Amniotic stem cell (primary cell): ENCODE results near the gene LIME1.

Experiments
- DNase-seq: peaks from one replicate; lab custom pipeline; 2025; lab: John Stamatoyannopoulos, UW

Gene LIME1

GRCh38 chr20:63750807-63751470 is 14.5 kb downstream of the LIME1 start:
- DNase-seq, result no peak

DNA sequence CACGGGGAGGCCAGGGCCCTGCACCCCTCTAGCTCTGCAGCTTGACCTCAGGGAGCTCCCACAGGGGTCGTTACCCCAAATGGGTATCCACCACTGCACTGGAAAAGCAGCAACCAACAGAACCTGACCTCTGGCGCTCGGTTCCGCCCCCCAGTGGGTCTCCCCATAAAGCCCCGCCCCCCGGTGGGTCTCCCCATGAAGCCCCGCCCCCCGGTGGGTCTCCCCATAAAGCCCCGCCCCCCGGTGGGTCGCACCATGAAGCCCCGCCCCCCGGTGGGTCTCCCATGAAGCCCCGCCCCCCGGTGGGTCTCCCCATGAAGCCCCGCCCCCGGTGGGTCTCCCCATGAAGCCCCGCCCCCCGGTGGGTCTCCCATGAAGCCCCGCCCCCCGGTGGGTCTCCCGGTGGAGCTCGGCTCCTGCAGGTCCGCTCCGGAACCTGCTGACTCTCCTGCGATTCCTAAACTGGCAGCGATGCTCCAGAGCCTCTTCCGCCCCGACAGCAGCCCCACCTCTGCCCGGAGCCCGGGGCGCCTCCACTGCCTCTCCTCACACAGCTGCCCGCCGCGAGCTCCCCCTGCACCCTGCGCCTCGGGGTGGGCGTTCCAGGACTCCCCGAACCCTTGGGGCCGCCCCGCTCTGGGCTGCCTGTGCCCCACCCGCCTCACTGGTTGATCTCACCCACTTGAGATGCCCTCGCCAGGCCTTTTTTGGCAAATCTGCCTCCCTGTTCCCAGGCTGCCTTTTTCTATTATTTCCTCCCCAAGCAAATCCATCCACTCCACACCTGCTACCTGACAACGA is 15.2 kb downstream of the LIME1 start:
- DNase-seq, result no peak

DNA sequence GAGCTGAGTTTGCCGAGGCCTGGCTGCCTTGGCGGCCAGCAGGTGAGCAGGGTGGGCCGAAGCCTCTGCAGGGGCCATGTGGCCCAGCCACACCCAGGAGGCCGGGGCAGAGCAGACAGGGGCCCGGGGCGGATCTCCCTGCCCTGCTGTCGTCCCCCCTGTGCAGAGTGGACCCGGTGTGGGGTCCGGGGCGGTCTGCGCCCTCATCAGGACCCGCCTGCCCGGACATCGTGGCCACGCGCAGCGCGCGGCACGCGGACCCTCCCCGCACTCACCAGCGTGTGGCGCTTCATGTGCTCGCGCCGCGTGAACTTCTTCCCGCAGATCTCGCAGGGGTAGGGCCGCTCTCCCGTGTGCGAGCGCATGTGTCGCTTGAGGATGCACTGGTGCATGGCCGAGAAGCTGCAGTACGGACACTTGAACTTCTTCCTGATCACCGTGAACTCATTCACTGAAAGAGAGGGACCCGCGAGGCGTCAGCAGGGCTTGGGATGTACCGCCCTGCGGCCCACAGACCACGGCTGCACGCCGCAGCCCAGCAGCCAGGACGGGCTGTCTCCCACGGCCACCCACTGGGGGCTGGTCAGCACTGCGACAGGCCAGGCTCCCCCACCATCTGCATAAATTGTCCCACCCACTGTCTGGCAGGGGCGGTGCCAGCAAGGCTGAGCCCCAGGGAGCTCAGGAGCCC is 16.1 kb downstream of the LIME1 start:
- no peak for DNase-seq

GRCh38 chr20:63753381-63753780 is 16.9 kb downstream of the LIME1 start:
- no peak for DNase-seq

DNA sequence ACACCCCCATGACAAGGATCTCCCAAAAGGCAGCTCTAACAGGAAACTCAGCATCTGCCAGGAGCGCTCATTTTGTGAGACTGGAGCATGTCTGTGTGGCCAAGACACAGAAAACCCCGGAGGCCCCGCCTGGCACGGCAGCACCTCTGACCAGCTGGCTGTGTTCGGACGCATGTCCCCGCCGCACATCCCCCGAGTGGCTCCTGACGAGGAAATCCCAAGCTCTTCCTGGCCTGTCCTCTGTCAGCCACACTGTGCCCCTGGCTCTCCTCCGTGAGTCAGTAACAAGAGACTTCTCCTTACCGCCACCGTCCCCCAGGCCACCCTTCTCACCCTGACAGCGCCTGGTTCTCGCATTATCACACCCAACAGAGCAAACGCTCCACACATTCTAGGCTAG is 17.5 kb downstream of the LIME1 start:
- no peak for DNase-seq

- DNase-seq, result no peak
These were observed 19.6 kb downstream of the LIME1 start for GRCh38 chr20:63755933-63756647.

GRCh38 chr20:63756648-63756991 is 20.2 kb downstream of the LIME1 start:
- DNase-seq, result no peak

GRCh38 chr20:63758152-63758551 is 21.7 kb downstream of the LIME1 start:
- no peak for DNase-seq

- no peak for DNase-seq
These were observed 23.0 kb downstream of the LIME1 start for GRCh38 chr20:63759377-63759901.

DNA sequence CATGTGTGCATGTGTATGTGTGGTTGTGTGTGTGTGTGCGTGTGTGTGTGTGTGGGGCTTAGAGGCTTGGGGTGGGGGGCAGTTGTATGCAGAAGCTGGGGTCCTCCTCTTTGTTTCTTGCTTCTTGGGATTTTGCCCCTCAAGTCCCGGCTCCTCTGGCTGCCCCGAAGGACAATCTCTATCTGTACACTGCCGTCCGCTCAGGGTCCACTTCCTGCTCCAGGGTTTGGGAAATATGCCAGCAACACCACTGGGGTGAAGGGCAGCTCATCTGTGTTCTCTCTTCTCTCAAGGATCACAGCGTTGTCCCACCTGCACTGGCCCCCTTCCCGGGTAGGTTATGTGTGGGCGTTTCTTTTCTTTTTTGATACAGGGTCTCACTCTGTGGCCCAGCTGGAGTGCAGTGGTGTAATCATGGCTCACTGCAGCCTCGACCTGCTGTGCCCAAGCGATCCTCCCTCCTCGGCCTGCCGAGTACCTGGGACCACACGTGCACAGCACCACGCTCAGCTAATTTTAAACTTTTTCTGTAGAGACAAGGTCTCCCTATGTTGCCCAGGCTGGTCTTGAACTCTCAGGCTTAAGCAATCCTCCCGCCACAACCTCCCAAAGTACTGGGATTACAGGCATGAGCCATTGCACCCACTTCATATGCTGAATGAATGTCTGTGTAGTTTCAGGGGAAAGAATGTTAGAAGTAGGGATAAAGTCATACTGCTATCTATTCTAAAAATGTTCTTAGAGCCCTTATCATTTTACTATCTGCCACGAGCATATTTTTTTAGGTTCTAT is 28.8 kb downstream of the LIME1 start:
- no peak for DNase-seq

GRCh38 chr20:63765902-63766301 is 29.4 kb downstream of the LIME1 start:
- no peak for DNase-seq

- DNase-seq, result no peak
These were observed 30.4 kb downstream of the LIME1 start for GRCh38 chr20:63766695-63767426.

DNA sequence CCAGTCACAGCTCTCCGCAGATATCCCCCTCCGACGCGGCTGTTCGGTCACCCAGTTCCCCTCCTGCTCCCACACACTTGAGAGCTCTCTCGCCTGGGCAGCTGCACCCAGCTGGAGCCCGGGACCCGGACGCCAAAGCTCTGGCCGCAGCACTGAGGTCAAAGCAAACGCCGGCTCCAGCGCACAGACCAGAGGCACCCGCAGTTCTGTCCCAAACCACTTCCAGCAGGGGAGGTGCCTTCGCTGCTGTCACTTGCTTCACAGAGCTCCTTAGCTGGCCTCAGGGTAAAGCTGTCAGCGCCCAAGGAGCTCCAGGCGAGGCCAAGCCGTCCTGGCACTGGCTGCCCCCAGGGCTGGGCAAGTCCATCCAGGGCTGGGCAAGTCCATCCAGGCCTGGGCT is 31.0 kb downstream of the LIME1 start:
- DNase-seq, result no peak

DNA sequence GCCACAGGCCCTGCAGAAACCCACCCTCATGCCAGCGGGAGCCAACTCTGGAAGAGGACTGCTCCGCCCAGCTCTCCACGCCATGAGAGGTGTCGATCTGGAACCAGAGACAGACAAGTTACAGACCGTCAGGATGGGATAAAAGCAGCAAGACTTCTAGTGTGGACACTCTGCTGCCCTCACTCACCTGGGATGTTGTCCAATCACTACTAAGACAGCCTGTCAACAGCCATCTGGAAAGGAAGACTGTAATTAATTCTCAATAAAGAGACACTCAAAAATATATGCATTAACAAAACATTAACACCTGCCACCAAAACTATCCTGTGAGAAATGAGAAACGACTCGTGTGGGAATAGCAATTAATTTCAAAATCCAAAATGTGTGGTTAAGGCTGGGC is 31.4 kb downstream of the LIME1 start:
- DNase-seq, result no peak

DNA sequence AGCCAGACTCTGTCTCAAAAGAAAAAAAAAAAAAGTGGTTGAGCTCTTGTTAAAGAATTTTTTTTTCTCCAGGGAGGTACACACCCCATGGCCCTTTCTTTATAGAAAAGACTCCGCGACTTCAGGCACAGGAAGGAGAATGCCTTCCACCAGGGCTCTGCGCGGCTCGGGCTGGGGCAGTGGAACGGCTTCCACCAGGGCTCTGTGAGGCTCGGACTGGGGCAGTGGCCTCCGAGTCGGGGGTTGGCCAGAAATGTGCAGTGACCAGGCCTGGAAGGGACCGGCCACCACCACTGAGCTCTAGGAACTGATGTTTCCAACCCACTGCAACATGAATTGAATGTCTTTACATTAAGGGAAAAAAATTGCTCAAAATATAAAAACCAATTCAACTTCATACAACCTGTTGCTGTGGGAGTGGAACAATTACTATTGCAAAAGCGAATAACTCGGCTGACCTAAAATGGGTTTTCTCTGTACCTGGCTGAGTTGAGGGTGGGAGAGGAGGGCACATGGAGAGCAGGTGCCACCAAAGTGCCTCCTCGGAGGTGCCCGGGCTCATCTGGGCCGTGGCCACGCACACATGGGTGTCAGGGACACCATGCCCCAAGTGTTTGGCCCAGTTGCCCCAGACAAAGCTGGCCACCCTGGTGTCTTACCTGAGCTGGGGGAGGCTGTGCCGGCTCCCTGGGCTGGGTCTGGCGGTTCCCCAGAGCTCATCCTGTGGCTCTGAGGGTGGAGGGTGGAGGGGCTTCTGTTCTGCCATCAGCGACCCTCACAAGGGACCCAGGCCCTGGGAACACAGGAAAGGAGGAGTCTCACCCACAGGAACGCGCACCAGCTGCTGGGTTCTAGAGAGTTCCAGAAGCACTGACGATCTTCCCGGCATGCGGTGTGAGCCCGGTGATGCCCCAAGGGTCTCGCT is 32.4 kb downstream of the LIME1 start:
- no peak for DNase-seq

- no peak for DNase-seq
These were observed 33.5 kb downstream of the LIME1 start for GRCh38 chr20:63769891-63770474.

DNA sequence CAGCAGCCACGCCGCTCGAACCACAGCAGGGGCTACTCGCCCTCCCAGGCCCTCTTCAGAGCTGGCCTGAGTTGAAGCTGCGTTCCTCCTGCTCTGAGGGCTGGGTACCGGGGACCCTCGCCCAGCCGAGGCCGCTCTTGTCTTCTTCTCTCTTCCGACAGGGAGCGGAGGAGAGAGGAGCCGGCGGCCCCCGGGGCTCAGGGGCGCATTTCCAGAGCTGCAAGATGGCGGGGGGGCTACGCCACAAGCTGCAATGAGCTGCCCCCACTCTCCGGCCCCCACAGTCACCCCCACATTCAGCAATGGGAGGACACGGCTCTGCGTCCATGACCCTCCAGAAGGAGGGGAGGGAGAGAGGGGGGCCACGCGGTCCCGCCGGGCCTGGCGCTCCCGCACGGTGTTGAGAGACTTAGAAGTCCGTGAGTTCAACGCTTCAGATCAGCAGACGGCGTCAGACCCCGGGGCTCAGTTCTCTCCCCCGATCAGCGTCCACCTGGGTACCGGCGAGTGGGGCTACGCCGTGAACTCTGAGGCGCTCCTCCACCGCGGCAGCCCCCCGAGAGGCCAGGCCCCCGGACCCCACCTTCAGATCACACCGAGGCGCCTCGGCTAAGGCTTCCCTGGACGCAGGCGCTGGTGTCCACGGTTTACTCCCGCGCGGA is 34.7 kb downstream of the LIME1 start:
- no peak for DNase-seq

DNA sequence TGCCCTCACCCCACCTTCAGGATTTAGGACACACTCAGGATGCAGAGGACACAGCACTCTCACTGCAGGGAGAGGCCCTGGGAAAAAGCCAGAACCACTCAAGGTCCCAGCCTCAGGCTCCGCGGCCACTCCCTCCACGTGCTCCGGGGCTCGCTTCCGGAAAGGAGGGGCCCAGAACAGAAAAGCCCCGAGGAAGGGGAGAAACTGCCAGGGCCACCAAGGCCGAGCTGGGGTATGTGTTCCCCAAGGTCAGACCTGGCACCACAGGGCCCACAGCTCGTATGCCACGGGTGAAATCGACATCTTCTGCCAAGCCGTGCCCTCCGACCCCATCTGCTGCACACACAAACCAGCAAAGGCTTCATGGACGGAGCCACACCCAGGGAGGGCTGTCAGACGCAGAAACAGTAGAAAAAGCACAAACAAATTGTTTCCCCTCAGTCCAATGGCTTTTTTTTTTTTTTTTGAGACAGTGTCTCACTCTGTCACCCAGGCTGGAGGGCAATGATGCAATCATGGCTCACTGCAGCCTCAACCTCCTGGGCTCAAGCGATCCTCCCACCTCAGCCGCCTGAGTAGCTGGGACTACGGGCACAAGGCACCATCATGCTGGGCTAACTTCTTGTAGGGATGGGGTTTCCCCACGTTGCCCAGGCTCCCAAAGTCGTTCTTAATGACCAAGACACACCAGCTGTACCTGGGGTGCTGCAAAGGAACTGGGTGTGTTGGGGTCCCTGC is 36.5 kb downstream of the LIME1 start:
- no peak for DNase-seq
